ENCODE results near the gene CEP350.

Gene CEP350

GRCh38 chr1:180112984-180113647 is 158.5 kb downstream of the CEP350 start:
- no peak overlapping the region for H3K27ac ChIP-seq
- no peak for TF ChIP-seq ZFX (IDR thresholded peaks at IDR 0.05; ENCODE audit: borderline replicate concordance)
- no peak for TF ChIP-seq CTCF (IDR thresholded peaks at IDR 0.05)

GRCh38 chr1:180114396-180114945 is 159.9 kb downstream of the CEP350 start:
- H3K27ac ChIP-seq = peak overlapping the region; percentile 58
- no peak for TF ChIP-seq ZFX (IDR thresholded peaks at IDR 0.05; ENCODE audit: borderline replicate concordance)
- TF ChIP-seq CTCF (IDR thresholded peaks at IDR 0.05) = no peak

GRCh38 chr1:180116964-180117763 is 162.6 kb downstream of the CEP350 start:
- TF ChIP-seq CTCF (IDR thresholded peaks at IDR 0.05) (no peak), ZFX (IDR thresholded peaks at IDR 0.05; ENCODE audit: borderline replicate concordance) (no peak)
- no peak overlapping the region for H3K27ac ChIP-seq

GRCh38 chr1:180117764-180118116 is 163.1 kb downstream of the CEP350 start:
- no peak for TF ChIP-seq CTCF (IDR thresholded peaks at IDR 0.05)
- TF ChIP-seq ZFX (IDR thresholded peaks at IDR 0.05; ENCODE audit: borderline replicate concordance) = no peak
- H3K27ac ChIP-seq = no peak overlapping the region

GRCh38 chr1:180119837-180120236 is 165.2 kb downstream of the CEP350 start:
- TF ChIP-seq ZFX (IDR thresholded peaks at IDR 0.05; ENCODE audit: borderline replicate concordance) = no peak
- TF ChIP-seq CTCF (IDR thresholded peaks at IDR 0.05) = no peak
- H3K27ac ChIP-seq = no peak overlapping the region

GRCh38 chr1:180123463-180123936 is 168.9 kb downstream of the CEP350 start:
- no peak overlapping the region for H3K27ac ChIP-seq
- TF ChIP-seq CTCF (IDR thresholded peaks at IDR 0.05) = no peak
- no peak for TF ChIP-seq ZFX (IDR thresholded peaks at IDR 0.05; ENCODE audit: borderline replicate concordance)

- no peak overlapping the region for H3K27ac ChIP-seq
- TF ChIP-seq CTCF (IDR thresholded peaks at IDR 0.05) = no peak
- TF ChIP-seq ZFX (IDR thresholded peaks at IDR 0.05; ENCODE audit: borderline replicate concordance) = no peak
Measured at GRCh38 chr1:180130651-180131050, 176.0 kb downstream of the CEP350 start.
